ENCODE results near the gene REV3L. TPM values are rescaled to one million over a fixed set of nuclear protein-coding genes. Genes with fewer than 3 reads are reported as not detected.

REV3L gene
- total and polyA plus RNA-seq, 12 donors = 16.8 to 45.7 (median 26.6) TPM

GRCh38 chr6:111449129-111449528, 33.9 kb downstream of the REV3L start:
- TF ChIP-seq POLR2A (IDR thresholded peaks at IDR 0.05) (no peak), CTCF (IDR thresholded peaks at IDR 0.05) (no peak)
- no peak for DNase-seq
- no peak overlapping the region for H3K4me3 ChIP-seq
- no peaks in the 10 kb centered on the region for H3K9me3 ChIP-seq (replicated peaks in 1 of 3)
- no peaks in the 10 kb centered on the region for H3K36me3 ChIP-seq (replicated peaks in 1 of 2)
- 50 to 66% (median 56%) methylated on average over 4 of the region's 4 CpGs for WGBS, 4 donors
- intact Hi-C loops (cut with DNase I) = no loop called here
- H3K27ac ChIP-seq = no peak overlapping the region
- H3K27me3 ChIP-seq = no peaks in the 10 kb centered on the region
- peaks cover 6 to 46% of the 10 kb centered on the region in 2 donors for H3K4me1 ChIP-seq (replicated peaks in 1 of 2)

- Histone ChIP-seq H3K27me3 (no peaks in the 10 kb centered on the region), H3K27ac (no peak overlapping the region), H3K4me1 (replicated peaks in 1 of 2) (peaks cover 4 to 43% of the 10 kb centered on the region in 2 donors), H3K4me3 (no peak overlapping the region), H3K9me3 (replicated peaks in 1 of 3) (no peaks in the 10 kb centered on the region), H3K36me3 (replicated peaks in 1 of 2) (no peaks in the 10 kb centered on the region)
- peak in 3 of 7 donors; percentile 25 to 31 (median 25) for DNase-seq
- WGBS, 4 donors = 53 to 59% (median 55%) methylated on average over 5 of the region's 5 CpGs
- intact Hi-C loops (cut with DNase I) = no loop called here
- TF ChIP-seq CTCF (IDR thresholded peaks at IDR 0.05) (no peak), POLR2A (IDR thresholded peaks at IDR 0.05) (no peak)
Measured at GRCh38 chr6:111447051-111447450, 36.0 kb downstream of the REV3L start.

DNA sequence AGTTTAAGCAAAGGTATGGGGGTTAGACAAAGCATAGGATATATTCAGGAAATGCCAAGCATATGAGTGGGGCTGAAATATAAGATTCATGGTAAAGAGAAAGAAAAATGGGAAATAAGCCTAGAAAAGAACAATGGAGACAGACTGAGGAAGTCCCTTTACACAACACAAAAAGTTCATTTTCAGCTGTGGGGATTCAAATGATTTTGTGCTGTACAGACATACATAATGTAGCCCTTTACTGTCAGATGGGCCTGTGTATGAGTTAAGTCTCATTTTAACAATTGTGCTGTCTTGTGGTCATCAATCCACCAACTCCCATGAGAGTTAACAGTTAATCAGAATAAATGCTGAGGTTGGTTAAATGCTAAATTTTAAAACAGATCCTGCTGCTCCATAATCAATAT, 37.2 kb downstream of the REV3L start:
- H3K9me3 ChIP-seq (replicated peaks in 1 of 3) = no peaks in the 10 kb centered on the region
- no peaks in the 10 kb centered on the region for H3K36me3 ChIP-seq (replicated peaks in 1 of 2)
- no peak for DNase-seq
- peaks cover 0 to 32% of the 10 kb centered on the region in 2 donors for H3K4me1 ChIP-seq (replicated peaks in 1 of 2)
- H3K4me3 ChIP-seq = no peak overlapping the region
- no peak overlapping the region for H3K27ac ChIP-seq
- TF ChIP-seq POLR2A (IDR thresholded peaks at IDR 0.05) = no peak
- no peak for TF ChIP-seq CTCF (IDR thresholded peaks at IDR 0.05)
- intact Hi-C loops (cut with DNase I) = no loop called here
- no peaks in the 10 kb centered on the region for H3K27me3 ChIP-seq

DNA sequence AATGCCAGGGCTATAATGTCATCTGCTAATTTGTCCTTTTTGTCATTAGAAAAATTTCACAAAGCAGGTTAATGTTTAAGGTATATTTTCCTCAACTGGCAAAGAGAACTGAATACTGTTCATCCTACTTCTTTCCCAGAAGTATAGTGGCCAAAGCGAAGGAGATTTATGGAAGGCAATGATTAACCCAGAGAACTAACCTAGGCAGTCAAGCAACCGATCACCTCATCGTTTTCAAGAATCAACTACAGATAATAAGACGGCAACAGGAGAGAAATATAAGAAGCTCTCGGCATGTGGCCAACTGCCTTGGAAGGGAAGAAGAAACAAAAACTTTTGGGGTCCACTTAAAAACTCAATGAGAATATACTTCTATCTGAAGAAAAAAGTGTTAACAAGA, 38.2 kb downstream of the REV3L start:
- WGBS, 4 donors = 86 to 98% (median 95%) methylated on average over 5 of the region's 5 CpGs
- TF ChIP-seq POLR2A (IDR thresholded peaks at IDR 0.05) (no peak), CTCF (IDR thresholded peaks at IDR 0.05) (no peak)
- no peak for DNase-seq
- H3K4me3 ChIP-seq = no peak overlapping the region
- no peak overlapping the region for H3K27ac ChIP-seq
- H3K4me1 ChIP-seq (replicated peaks in 1 of 2) = peaks cover 0 to 26% of the 10 kb centered on the region in 2 donors
- H3K9me3 ChIP-seq (replicated peaks in 1 of 3) = no peaks in the 10 kb centered on the region
- intact Hi-C loops (cut with DNase I) = no loop called here
- H3K27me3 ChIP-seq = no peaks in the 10 kb centered on the region
- no peaks in the 10 kb centered on the region for H3K36me3 ChIP-seq (replicated peaks in 1 of 2)

All from adrenal gland (tissue), 12 donors.